DMS53 (cell line): ENCODE results near the gene ANKRD11.
A peak's percentile ranks its signal among the peaks of the same experiment; 100 is the strongest.
"Not testable (repeated sequence)": the region's sequence is repeated elsewhere in the genome, so short reads cannot be mapped to it uniquely, and the experiment has no call there.

ENCODE experiments used
- DNase-seq: peaks from one replicate; lab custom pipeline; 2025; lab: John Stamatoyannopoulos, UW

ANKRD11 gene

GRCh38 chr16:89314854-89315253 is 175.5 kb downstream of the ANKRD11 start:
- DNase-seq, result no peak

- no peak for DNase-seq
These were observed 176.0 kb downstream of the ANKRD11 start for GRCh38 chr16:89314357-89314756.

GRCh38 chr16:89313583-89313982 is 176.8 kb downstream of the ANKRD11 start:
- no peak for DNase-seq

- DNase-seq, result no peak
These were observed 177.6 kb downstream of the ANKRD11 start for GRCh38 chr16:89312598-89313299.

- DNase-seq, result no peak
These were observed 178.2 kb downstream of the ANKRD11 start for GRCh38 chr16:89312194-89312593.

- no peak for DNase-seq
These were observed 178.7 kb downstream of the ANKRD11 start for GRCh38 chr16:89311636-89312035.

GRCh38 chr16:89309438-89310122 is 180.8 kb downstream of the ANKRD11 start:
- DNase-seq, result no peak

- DNase-seq, result peak; percentile 24
These were observed 181.7 kb downstream of the ANKRD11 start for GRCh38 chr16:89308391-89309333.

- no peak for DNase-seq
These were observed 182.9 kb downstream of the ANKRD11 start for GRCh38 chr16:89307421-89307805.

- not testable (repeated sequence) for DNase-seq
These were observed 183.6 kb downstream of the ANKRD11 start for GRCh38 chr16:89306457-89307420.

GRCh38 chr16:89304941-89305705 is 185.2 kb downstream of the ANKRD11 start:
- DNase-seq, result no peak

- DNase-seq, result no peak
These were observed 186.0 kb downstream of the ANKRD11 start for GRCh38 chr16:89304181-89304851.

GRCh38 chr16:89303617-89304016 is 186.7 kb downstream of the ANKRD11 start:
- no peak for DNase-seq

GRCh38 chr16:89300976-89301360 is 189.4 kb downstream of the ANKRD11 start:
- DNase-seq, result no peak

- no peak for DNase-seq
These were observed 189.9 kb downstream of the ANKRD11 start for GRCh38 chr16:89300311-89300975.

- DNase-seq, result not testable (repeated sequence)
These were observed 190.8 kb downstream of the ANKRD11 start for GRCh38 chr16:89299357-89300111.

GRCh38 chr16:89298623-89299225 is 191.6 kb downstream of the ANKRD11 start:
- no peak for DNase-seq

GRCh38 chr16:89297910-89298545 is 192.3 kb downstream of the ANKRD11 start:
- no peak for DNase-seq
